Ovary (tissue), 9 donors: ENCODE data around the gene FANCC. TPM values are rescaled to one million over a fixed set of nuclear protein-coding genes. Genes with fewer than 3 reads are reported as not detected.

Source experiments
- DNase-seq, 5 donors: peaks; one replicate each; pipeline ENCODE4 v3.0.0-alpha.2; 2019 to 2020
- H3K27ac ChIP-seq, 2 donors: fragments of 200-600 bp; one replicate each; pipeline versions ENCODE4 v1.5.1 to v1.8.0; 2019 to 2022
- H3K27me3 ChIP-seq: fragments of 200-600 bp; one replicate; pipeline ENCODE4 v1.8.0; 2022
- H3K36me3 ChIP-seq: fragments of 200-600 bp; sonication (generic); one replicate; pipeline ENCODE4 v1.5.1; 2019
- H3K4me1 ChIP-seq: one replicate; pipeline ENCODE4 v1.8.1; 2013; ENCODE audit warnings: mild to moderate bottlenecking, moderate library complexity; ENCODE audit not compliant: insufficient read depth
- H3K4me3 ChIP-seq: fragments of 200-600 bp; sonication (generic); one replicate; pipeline ENCODE4 v1.5.1; 2017
- H3K9me3 ChIP-seq, 2 donors: fragments of 200-600 bp in 1 of 2; sonication (generic) in 1 of 2; one replicate each; pipeline versions ENCODE4 v1.5.1 to v1.8.1; 2013 to 2019; ENCODE audit warnings: mild to moderate bottlenecking in 1 of 2, moderate library complexity in 1 of 2
- EP300 ChIP-seq: sonication (generic); formaldehyde crosslinking; IDR thresholded peaks from one replicate; pipeline ENCODE4 v1.6.1; 2017; ENCODE audit warnings: antibody characterized with exemption
- POLR2A ChIP-seq: fragments of 450-650 bp; IDR thresholded peaks from one replicate; pipeline ENCODE4 v1.6.1; 2017; ENCODE audit warnings: antibody characterized with exemption, mild to moderate bottlenecking, moderate library complexity
- WGBS, 3 donors: extraction: QIAGEN DNeasy Blood & Tissue Kit in 1 of 3; methylation state at CpG; one replicate each; pipeline versions ENCODE4 v1.1.5 to v1.1.7; 2013 to 2017; 5-methylcytosine and 5-hydroxymethylcytosine counted together
- intact Hi-C, 4 donors: fragments of 100-400 bp; cut with DNase I; formaldehyde crosslinking; loops; one replicate each; pipeline versions ENCODE4 v1.11.0 to v1.15.1; 2022 to 2023
- polyA plus RNA-seq, 2 donors: library from polyadenylated mRNA; stranded (reverse); fragments of 200-250 nt in 1 of 2; fragments of 350-450 nt in 1 of 2; fragmentation: Illumina TruSeq in 1 of 2; extraction: RNeasy Lipid Tissue Mini Kit (QIAGEN cat#74804) in 1 of 2; gene quantifications; one replicate each; pipeline ENCODE4 v1.2.3, GENCODE V29; 2013 to 2014
- total RNA-seq, 7 donors: library from RNA; depleted of rRNA in 2 of 7; stranded (reverse); fragments of >200 nt in 2 of 7; fragmentation: NEBNext Ultra II Directional in 3 of 7; extraction: Animal tissue kit (Norgen Biotek cat#: 25700) in 3 of 7; gene quantifications; one replicate each; pipeline versions ENCODE4 v1.1.0 to v1.2.4, GENCODE V29; 2016 to 2023
- TF ChIP-seq, protein P1 (sequence below), 3 donors: fragments of 450-650 bp in 2 of 3; fragments of 200-600 bp in 1 of 3; IDR thresholded peaks; one replicate each; pipeline versions ENCODE4 v1.5.1 to v1.8.0; 2016 to 2022; ENCODE audit warnings: antibody characterized with exemption in 3 of 3, mild to moderate bottlenecking in 1 of 3
- donor health status: DM: no; HTN: no; CAD: no; lungs with moderate emphysema.
- donor health status: DM: no; HTN: no; CAD: no.
- donor health status: Bipolar disorder and iron deficiency.
- donor health status: DM: yes; HTN: yes; CAD: no.
- donor health status: DM: no; HTN: no; CAD: no.
- donor health status: DM: yes; HTN: yes; CAD: no.

The FANCC gene
- total and polyA plus RNA-seq, 9 donors: 2.9 to 7.5 (median 4.9) TPM

DNA sequence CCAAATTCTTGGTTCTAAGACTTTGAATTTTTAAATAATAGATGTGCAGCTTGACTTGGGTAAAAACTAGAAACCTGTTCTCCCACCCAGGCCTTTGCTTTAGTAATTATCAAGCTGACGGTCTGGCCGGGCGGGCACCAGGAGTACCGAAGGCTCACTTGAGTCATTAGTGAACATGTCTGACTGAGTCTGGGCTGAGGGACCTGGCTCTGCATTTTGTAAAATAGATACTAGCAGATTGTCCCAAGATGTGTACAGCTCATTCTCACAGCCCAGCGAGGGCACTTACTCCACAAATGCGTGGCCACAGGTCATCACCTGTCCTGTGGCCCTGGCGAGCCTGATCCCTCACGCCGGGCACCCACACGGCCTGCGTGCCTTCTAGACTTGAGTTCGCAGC, 216.2 kb downstream of the FANCC start:
- no peak for DNase-seq
- intact Hi-C loops: no loop called here
- 96 to 98% (median 97%) methylated on average over 12 of the region's 12 CpGs for WGBS, 3 donors
- Histone ChIP-seq H3K27ac (no peak overlapping the region), H3K36me3 (no peaks in the 10 kb centered on the region), H3K9me3 (no peaks in the 10 kb centered on the region), H3K27me3 (no peaks in the 10 kb centered on the region), H3K4me3 (no peak overlapping the region), H3K4me1 (peaks cover 16% of the 10 kb centered on the region)
- TF ChIP-seq, protein P1, sequence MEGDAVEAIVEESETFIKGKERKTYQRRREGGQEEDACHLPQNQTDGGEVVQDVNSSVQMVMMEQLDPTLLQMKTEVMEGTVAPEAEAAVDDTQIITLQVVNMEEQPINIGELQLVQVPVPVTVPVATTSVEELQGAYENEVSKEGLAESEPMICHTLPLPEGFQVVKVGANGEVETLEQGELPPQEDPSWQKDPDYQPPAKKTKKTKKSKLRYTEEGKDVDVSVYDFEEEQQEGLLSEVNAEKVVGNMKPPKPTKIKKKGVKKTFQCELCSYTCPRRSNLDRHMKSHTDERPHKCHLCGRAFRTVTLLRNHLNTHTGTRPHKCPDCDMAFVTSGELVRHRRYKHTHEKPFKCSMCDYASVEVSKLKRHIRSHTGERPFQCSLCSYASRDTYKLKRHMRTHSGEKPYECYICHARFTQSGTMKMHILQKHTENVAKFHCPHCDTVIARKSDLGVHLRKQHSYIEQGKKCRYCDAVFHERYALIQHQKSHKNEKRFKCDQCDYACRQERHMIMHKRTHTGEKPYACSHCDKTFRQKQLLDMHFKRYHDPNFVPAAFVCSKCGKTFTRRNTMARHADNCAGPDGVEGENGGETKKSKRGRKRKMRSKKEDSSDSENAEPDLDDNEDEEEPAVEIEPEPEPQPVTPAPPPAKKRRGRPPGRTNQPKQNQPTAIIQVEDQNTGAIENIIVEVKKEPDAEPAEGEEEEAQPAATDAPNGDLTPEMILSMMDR (IDR thresholded peaks at IDR 0.05): no peak
- TF ChIP-seq EP300 (no peak), POLR2A (no peak)

DNA sequence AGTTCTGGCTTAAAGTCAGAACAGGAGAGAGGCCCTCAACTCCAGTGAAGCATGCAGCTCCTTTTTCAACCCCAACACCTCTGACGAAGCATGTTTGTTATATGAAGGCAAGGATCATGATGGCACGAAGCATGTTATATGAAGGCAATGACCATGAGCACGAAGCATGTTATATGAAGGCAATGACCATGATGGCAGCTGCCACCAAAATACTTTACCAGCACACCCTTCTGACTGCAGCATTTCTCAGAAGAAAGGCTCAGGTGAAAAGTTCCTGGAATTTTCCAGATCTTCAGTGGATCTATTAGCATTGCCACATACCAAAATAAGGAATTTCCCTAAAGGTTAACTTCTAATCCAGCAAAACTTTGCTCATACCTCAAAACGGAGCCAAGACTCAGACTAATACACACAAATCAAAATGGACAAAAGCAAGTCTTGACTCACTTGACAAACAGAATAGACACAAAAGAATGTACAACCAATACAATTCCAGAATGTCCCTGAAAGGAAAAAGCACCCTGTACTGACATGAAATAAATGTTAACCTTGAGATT, 217.4 kb downstream of the FANCC start:
- Histone ChIP-seq H3K36me3 (no peaks in the 10 kb centered on the region), H3K27ac (no peak overlapping the region), H3K4me3 (no peak overlapping the region), H3K27me3 (no peaks in the 10 kb centered on the region), H3K4me1 (peaks cover 16% of the 10 kb centered on the region), H3K9me3 (no peaks in the 10 kb centered on the region)
- DNase-seq: no peak
- intact Hi-C loops: no loop called here
- no peak for TF ChIP-seq EP300
- no peak for TF ChIP-seq POLR2A
- TF ChIP-seq, protein P1 (IDR thresholded peaks at IDR 0.05): no peak
- 84 to 86% (median 85%) methylated on average over 4 of the region's 4 CpGs for WGBS, 3 donors

DNA sequence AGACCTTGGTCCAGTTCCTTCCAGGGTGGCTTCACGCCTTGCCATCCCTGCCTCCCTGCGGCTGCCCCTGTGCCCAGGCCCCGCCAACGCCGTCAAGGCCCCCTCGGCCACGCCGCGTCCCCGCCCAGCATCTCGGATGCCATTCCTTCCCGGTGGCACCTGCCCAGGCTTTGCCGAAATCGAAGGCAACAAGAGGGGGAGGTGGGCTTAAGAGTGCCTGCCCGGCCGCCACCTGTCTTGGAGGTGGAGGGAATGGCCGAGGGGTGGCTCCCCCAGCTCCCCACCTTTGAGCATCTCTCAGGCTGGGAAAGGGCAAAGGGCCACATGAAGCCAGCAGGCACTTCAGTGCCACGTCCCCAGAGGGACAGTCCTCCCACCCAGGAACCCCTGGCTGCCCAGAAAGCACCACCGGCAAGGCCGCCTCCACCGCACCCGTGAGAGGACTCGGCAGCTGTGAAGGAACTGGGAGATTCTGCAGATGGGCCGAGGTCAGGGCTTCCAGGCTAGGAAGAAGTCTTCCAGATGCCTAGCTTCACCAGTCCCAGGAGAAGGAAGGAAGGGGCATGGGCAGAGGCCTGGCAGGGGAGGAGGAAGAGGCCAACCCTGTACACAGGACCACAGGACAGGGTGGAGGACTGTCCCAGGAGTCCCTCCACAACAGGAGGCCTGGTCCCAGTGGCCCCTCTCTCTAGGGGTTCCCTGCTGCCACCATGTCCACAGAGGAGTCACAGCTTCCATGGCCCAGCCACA, 218.0 kb downstream of the FANCC start:
- Histone ChIP-seq H3K27ac (no peak overlapping the region), H3K4me3 (no peak overlapping the region), H3K9me3 (no peaks in the 10 kb centered on the region), H3K27me3 (no peaks in the 10 kb centered on the region), H3K4me1 (peaks cover 16% of the 10 kb centered on the region), H3K36me3 (no peaks in the 10 kb centered on the region)
- no peak for DNase-seq
- TF ChIP-seq EP300 (no peak), POLR2A (no peak)
- TF ChIP-seq, protein P1 (IDR thresholded peaks at IDR 0.05): no peak
- WGBS, 3 donors: 94 to 95% (median 94%) methylated on average over 21 to 24 of the region's 24 CpGs
- intact Hi-C loops: no loop called here

DNA sequence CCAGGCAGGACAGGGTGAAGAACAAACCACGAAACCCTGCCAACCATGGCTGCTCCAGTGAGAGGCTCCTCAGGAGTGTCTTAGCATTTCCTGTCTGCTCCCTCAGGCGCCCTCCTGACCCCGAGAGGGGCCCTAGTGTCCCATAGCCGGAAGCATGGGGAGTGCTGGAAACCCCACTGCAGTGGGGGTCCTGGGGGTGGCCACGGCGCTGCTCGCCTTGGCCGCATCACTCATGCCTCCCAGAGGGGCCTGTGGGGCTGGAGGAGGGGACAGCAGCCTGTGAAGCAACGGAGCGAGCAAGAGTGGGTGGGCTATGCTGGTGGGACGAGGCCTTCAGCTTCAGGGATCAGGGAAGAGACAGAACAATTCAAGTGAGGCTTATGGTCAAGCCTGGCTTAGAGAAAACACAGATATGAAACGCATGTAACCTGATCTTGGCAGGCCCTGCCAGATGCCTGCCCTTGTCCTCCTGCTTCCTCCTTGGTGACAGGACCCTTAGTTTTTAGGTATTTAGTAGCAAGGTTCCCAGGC, 219.1 kb downstream of the FANCC start:
- no peaks in the 10 kb centered on the region for H3K36me3 ChIP-seq
- H3K9me3 ChIP-seq: no peaks in the 10 kb centered on the region
- H3K4me1 ChIP-seq: peaks cover 14% of the 10 kb centered on the region
- no peak overlapping the region for H3K27ac ChIP-seq
- DNase-seq: no peak
- intact Hi-C loops: no loop called here
- H3K4me3 ChIP-seq: no peak overlapping the region
- no peaks in the 10 kb centered on the region for H3K27me3 ChIP-seq
- 79 to 87% (median 82%) methylated on average over 12 of the region's 12 CpGs for WGBS, 3 donors
- TF ChIP-seq POLR2A (no peak), EP300 (no peak)
- TF ChIP-seq, protein P1 (IDR thresholded peaks at IDR 0.05): no peak
